Kidney epithelial cell (primary cell): ENCODE data around the gene RAB1B. TPM values are rescaled to one million over a fixed set of nuclear protein-coding genes. Genes with fewer than 3 reads are reported as not detected.

ENCODE experiments used
- DNase-seq: peaks from one replicate; pipeline ENCODE4 v3.0.0-alpha.2; 2010; ENCODE audit warnings: low read depth
- H3K27me3 ChIP-seq: 2 replicates; pipeline ENCODE4 v1.6.0; 2011; ENCODE audit warnings: low read length; ENCODE audit not compliant: control insufficient read depth, insufficient read depth
- H3K36me3 ChIP-seq: 2 replicates; pipeline ENCODE4 v1.5.1; 2011; ENCODE audit warnings: low read length; ENCODE audit not compliant: control insufficient read depth, insufficient read depth
- H3K4me3 ChIP-seq: 2 replicates; pipeline ENCODE4 v1.5.1; 2011; ENCODE audit warnings: low read depth, mild to moderate bottlenecking, control low read depth, low read length
- CTCF ChIP-seq: IDR thresholded peaks from 2 replicates; pipeline ENCODE4 v1.5.1; 2011; ENCODE audit warnings: mild to moderate bottlenecking, moderate library complexity, low read length, control low read depth, inconsistent platforms; ENCODE audit not compliant: insufficient read depth, poor library complexity, severe bottlenecking
- total RNA-seq: library from RNA; depleted of rRNA; stranded (reverse); fragments of >200 nt; gene quantifications from 2 replicates; pipeline ENCODE4 v1.2.3, GENCODE V29; 2015

Gene RAB1B
- total RNA-seq, 1 donor from 2014 or later = 108 TPM

GRCh38 chr11:66315498-66315885 is 47.1 kb downstream of the RAB1B start:
- Histone ChIP-seq H3K27me3 (peaks cover 2% of the 10 kb centered on the region), H3K36me3 (no peaks in the 10 kb centered on the region), H3K4me3 (no peak overlapping the region)
- no peak for DNase-seq
- no peak for TF ChIP-seq CTCF

GRCh38 chr11:66315921-66316811 is 47.7 kb downstream of the RAB1B start:
- no peak overlapping the region for H3K4me3 ChIP-seq
- TF ChIP-seq CTCF = no peak
- DNase-seq = no peak
- peaks cover 2% of the 10 kb centered on the region for H3K27me3 ChIP-seq
- H3K36me3 ChIP-seq = no peaks in the 10 kb centered on the region

GRCh38 chr11:66316849-66317251 is 48.4 kb downstream of the RAB1B start, which contains the start of gene CD248:
TSS of gene CD248 (minus strand) at chr11:66317044. CDS start at chr11:66317027, 17 bp downstream.
- Histone ChIP-seq H3K27me3 (peaks cover 2% of the 10 kb centered on the region), H3K36me3 (no peaks in the 10 kb centered on the region), H3K4me3 (no peak within 1 kb of the TSS)
- TF ChIP-seq CTCF = no peak
- DNase-seq = no peak

GRCh38 chr11:66317322-66317722 is 48.9 kb downstream of the RAB1B start:
- Histone ChIP-seq H3K27me3 (peaks cover 2% of the 10 kb centered on the region), H3K36me3 (no peaks in the 10 kb centered on the region), H3K4me3 (no peak overlapping the region)
- DNase-seq = no peak
- TF ChIP-seq CTCF = no peak

- no peak for DNase-seq
- TF ChIP-seq CTCF = no peak
- peaks cover 2% of the 10 kb centered on the region for H3K27me3 ChIP-seq
Measured at GRCh38 chr11:66317723-66318599, 49.5 kb downstream of the RAB1B start.

More at GRCh38 chr11:66317723-66318599, 49.5 kb downstream of the RAB1B start:
- no peaks in the 10 kb centered on the region for H3K36me3 ChIP-seq
- H3K4me3 ChIP-seq = no peak overlapping the region
